Measurements from ENCODE around the gene PKDCC.

PKDCC gene

DNA sequence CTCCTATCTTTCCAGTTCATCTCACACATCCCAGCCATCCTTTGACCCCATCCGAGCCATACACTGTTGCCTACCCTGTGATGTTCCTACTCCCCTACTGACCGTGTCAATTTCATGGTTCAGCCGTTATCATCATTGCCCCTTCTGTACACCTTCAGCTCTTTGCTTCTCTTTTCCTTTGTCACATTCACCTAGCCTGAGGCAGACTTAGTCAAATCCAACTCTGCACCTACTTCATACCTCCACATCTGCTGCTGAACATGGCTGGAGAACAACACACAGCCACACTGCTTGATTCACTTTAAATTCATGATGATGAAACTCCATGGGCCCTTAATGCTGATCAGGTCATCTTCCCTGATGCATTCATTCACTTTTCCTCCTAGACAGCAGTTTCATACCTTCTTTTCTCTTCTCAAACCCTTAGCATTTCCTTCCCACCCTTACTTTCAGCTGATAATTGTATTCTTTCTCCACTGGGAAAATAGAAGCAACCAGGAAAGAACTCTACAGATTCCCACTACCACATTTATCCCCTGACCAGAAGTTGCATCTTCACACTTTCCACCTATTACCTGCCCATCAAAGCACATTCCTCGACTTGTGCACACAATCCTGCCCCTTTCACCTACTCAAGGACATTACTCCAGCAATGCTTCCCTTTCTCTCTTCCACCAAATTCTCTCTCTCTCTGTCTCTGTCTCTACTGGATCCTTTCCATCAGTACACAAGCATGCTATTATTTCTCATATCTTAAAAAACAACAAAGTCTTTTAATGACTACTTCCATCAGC, 59.6 kb downstream of the PKDCC start:
- no peaks in the 10 kb centered on the region for H3K36me3 ChIP-seq (ENCODE audit: insufficient read depth, low read length)
- no peaks in the 10 kb centered on the region for H3K4me1 ChIP-seq (ENCODE audit: insufficient read depth, low read length)
- H3K9me3 ChIP-seq (ENCODE audit: low read length): no peaks in the 10 kb centered on the region
- no peak overlapping the region for H2AFZ ChIP-seq (ENCODE audit: low read depth, low read length)
- H3K27me3 ChIP-seq (ENCODE audit: insufficient read depth, low read length): no peaks in the 10 kb centered on the region
- no peak overlapping the region for H3K4me3 ChIP-seq (ENCODE audit: low read length)
